GM12878 (cell line): ENCODE data around the gene PMEL.

Source experiments
- BACH1 ChIP-seq: fragments of 450-650 bp; IDR thresholded peaks from 2 replicates; pipeline ENCODE4 v1.6.1; 2017; ENCODE audit warnings: mild to moderate bottlenecking, borderline replicate concordance
- CBX5 ChIP-seq: sonication (generic); IDR thresholded peaks from 2 replicates; pipeline ENCODE4 v1.6.1; 2016; ENCODE audit warnings: low read depth, moderate library complexity, mild to moderate bottlenecking, inconsistent platforms
- EZH2 ChIP-seq: IDR thresholded peaks from 2 replicates; pipeline ENCODE4 v1.6.1; 2012; ENCODE audit warnings: low read depth, mild to moderate bottlenecking, control low read depth, inconsistent platforms, low read length, borderline replicate concordance; ENCODE audit not compliant: control insufficient read depth
- FOXM1 ChIP-seq: IDR thresholded peaks from 2 replicates; pipeline ENCODE4 v1.6.1; 2012; ENCODE audit warnings: low read depth, mild to moderate bottlenecking, inconsistent platforms, low read length, moderate library complexity
- KDM1A ChIP-seq: fragments of 200-600 bp; sonication (generic); IDR thresholded peaks from 2 replicates; pipeline ENCODE4 v1.6.1; 2016; ENCODE audit warnings: borderline replicate concordance
- MYC ChIP-seq: IDR thresholded peaks from 2 replicates; pipeline ENCODE4 v1.6.1; 2011; ENCODE audit warnings: mild to moderate bottlenecking, low read length, moderate library complexity, inconsistent platforms; ENCODE audit not compliant: insufficient read depth, insufficient replicate concordance, insufficient read length, severe bottlenecking
- NFYB ChIP-seq: IDR thresholded peaks from 2 replicates; pipeline ENCODE4 v1.6.1; 2011; ENCODE audit warnings: low read depth, mild to moderate bottlenecking, low read length, improper control_type of control experiment, moderate library complexity; ENCODE audit not compliant: insufficient read depth
- NRF1 ChIP-seq: conservative IDR thresholded peaks from 2 replicates; pipeline ENCODE4 v1.6.1; 2011; ENCODE audit warnings: mild to moderate bottlenecking, low read depth, low read length, improper control_type of control experiment
- POLR2A ChIP-seq: IDR thresholded peaks from 2 replicates; pipeline ENCODE4 v1.6.1; 2011; ENCODE audit warnings: low read depth, mild to moderate bottlenecking, low read length
- TARDBP ChIP-seq: IDR thresholded peaks from 2 replicates; pipeline ENCODE4 v1.6.1; 2016; ENCODE audit warnings: borderline replicate concordance
- TF ChIP-seq, protein P1 (sequence below), 3 experiments: IDR thresholded peaks in 2 of 3; conservative IDR thresholded peaks in 1 of 3; 2 replicates each; pipeline ENCODE4 v1.5.1; 2011; ENCODE audit warnings: low read depth in 3 of 3, low read length in 3 of 3, mild to moderate bottlenecking in 3 of 3, control low read depth in 2 of 3, moderate library complexity in 2 of 3, inconsistent platforms in 1 of 3, mixed read lengths in 1 of 3; ENCODE audit not compliant: control insufficient read depth in 2 of 3, insufficient read depth in 1 of 3; ENCODE audit errors: extremely low read depth in 1 of 3
- TF ChIP-seq, protein P2 (sequence below): IDR thresholded peaks from 2 replicates; pipeline ENCODE4 v1.6.1; 2012; ENCODE audit warnings: low read depth, low read length, improper control_type of control experiment
- TF ChIP-seq, protein P3 (sequence below): IDR thresholded peaks from 2 replicates; pipeline ENCODE4 v1.6.1; 2012; ENCODE audit warnings: low read length, inconsistent platforms

- TF ChIP-seq, protein P1, sequence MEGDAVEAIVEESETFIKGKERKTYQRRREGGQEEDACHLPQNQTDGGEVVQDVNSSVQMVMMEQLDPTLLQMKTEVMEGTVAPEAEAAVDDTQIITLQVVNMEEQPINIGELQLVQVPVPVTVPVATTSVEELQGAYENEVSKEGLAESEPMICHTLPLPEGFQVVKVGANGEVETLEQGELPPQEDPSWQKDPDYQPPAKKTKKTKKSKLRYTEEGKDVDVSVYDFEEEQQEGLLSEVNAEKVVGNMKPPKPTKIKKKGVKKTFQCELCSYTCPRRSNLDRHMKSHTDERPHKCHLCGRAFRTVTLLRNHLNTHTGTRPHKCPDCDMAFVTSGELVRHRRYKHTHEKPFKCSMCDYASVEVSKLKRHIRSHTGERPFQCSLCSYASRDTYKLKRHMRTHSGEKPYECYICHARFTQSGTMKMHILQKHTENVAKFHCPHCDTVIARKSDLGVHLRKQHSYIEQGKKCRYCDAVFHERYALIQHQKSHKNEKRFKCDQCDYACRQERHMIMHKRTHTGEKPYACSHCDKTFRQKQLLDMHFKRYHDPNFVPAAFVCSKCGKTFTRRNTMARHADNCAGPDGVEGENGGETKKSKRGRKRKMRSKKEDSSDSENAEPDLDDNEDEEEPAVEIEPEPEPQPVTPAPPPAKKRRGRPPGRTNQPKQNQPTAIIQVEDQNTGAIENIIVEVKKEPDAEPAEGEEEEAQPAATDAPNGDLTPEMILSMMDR (IDR thresholded peaks at IDR 0.05 in 2 of 3, conservative IDR thresholded peaks at IDR 0.05 in 1 of 3; ENCODE audit: control insufficient read depth in 2 of 3, extremely low read depth in 1 of 3, insufficient read depth in 1 of 3, low read depth in 3 of 3, low read length in 3 of 3), result no peak
- TF ChIP-seq POLR2A, result no peak
- no peak for TF ChIP-seq CBX5
- TF ChIP-seq FOXM1, result no peak
- TF ChIP-seq, protein P2, sequence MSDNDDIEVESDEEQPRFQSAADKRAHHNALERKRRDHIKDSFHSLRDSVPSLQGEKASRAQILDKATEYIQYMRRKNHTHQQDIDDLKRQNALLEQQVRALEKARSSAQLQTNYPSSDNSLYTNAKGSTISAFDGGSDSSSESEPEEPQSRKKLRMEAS, result no peak
- no peak for TF ChIP-seq MYC
- TF ChIP-seq KDM1A, result no peak
- TF ChIP-seq NRF1, result no peak
- no peak for TF ChIP-seq BACH1
- TF ChIP-seq TARDBP, result no peak
- no peak for TF ChIP-seq NFYB
- TF ChIP-seq EZH2, result no peak
- TF ChIP-seq, protein P3, sequence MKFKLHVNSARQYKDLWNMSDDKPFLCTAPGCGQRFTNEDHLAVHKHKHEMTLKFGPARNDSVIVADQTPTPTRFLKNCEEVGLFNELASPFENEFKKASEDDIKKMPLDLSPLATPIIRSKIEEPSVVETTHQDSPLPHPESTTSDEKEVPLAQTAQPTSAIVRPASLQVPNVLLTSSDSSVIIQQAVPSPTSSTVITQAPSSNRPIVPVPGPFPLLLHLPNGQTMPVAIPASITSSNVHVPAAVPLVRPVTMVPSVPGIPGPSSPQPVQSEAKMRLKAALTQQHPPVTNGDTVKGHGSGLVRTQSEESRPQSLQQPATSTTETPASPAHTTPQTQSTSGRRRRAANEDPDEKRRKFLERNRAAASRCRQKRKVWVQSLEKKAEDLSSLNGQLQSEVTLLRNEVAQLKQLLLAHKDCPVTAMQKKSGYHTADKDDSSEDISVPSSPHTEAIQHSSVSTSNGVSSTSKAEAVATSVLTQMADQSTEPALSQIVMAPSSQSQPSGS, result no peak
Observed at GRCh38 chr12:55993230-55993853, 27.5 kb upstream of the PMEL start.
